HG02973 (cell line): ENCODE data around the gene KMT5B.

Experiments
- ATAC-seq: cut with Tn5 transposase; IDR thresholded peaks from one replicate; pipeline ENCODE4 v1.9.1; 2021; ENCODE audit warnings: moderate library complexity; ENCODE audit not compliant: unreplicated experiment

The KMT5B gene

DNA sequence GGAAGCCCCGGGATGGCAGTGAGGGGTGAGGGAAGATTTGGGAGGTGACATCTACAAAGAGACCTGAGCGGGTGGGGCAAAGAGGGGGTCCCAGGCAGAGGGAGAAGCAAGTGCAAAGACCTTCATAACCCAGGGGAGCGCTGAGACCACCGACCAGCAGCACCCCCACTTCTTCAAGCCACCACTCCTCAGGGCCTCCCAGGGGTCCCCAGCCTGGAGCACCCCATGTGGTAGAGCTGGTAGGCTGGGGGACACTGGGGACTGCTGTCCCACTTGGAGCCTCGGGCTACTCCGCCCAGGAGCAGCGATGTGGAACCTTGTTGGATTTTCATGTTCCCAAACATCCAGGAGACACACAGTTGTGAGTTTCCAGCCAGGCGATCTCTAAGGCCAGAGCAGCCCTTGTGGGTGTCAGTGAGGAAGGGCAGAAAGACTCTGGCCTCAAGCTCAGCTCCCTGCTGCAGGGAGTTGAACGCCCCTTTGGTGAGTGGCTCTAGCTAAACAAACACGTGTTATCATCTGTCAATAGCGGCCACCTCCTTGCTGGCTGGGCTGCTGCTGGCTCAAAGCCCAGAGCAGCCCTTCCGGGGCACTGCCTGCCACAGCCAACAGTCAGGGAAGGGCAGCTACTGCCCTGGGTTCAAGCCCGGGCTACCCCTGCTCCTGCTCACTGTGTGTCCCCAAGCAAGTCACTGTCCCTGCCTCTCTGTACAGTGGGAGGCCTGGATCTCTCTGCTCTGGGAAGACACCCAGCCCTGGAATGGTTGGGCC lies 66.2 kb downstream of the KMT5B start:
- ATAC-seq: no peak

DNA sequence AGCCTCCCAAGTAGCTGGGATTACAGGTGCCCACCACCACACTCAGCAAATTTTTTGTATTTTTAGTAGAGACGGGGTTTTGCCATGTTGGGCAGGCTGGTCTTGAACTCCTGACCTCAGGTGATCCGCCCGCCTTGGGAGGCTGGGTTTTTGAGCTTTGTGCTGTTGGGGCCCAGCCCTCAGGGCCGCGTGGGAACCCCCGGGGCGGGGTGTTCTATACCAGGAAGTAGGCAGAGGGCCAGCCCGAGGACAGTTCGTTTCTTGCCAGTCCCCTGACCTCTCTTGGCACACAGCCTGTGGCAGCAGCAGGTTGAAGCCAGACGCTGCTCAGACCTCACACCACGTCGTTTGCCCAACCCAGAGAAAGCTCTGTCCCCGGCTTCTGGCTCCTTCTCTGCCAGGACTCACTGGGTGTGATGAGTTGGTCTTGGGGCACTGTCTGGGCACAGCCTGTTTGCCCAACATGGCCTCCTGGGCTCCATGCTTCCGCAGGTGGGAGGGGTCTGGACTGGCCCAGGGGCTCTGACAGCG lies 67.0 kb downstream of the KMT5B start:
- ATAC-seq: no peak

DNA sequence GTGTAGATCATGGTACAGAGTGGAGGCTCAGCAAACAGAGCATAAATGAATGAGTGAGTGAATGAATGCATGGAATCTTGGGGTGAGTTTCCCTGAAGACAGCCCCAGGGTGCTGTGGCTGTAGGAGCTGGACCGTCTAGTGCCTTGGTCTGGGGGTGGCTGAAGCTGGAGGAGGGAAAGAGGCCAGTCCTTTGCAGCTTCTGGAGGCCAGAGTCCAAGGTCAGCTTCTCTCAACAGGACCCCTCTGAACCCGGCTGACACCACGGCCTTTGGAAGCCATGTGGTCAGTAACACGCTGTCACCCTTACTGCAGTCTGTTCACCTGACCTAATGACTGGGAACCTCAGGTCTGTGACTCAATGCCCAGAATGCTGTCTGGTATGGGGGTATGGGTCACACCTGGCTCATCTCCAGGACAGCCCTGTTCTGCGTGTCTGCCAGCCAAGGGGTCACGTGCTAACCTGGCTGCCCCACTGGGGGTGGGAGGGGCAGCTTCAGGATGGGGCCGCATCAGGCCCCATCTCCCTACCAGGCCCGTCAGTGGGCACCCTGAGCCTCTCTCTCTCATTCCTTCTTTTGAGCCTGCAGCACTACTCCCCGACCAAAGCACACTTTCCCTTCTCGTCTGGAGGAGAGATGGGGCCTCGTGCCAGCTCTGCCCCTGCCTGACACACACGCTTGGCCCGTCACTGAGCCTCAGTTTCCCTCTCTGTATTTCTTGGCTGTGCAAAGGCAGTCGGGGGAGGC lies 67.8 kb downstream of the KMT5B start:
- ATAC-seq: no peak

- no peak for ATAC-seq
Observed at GRCh38 chr11:68143310-68143689, 69.8 kb downstream of the KMT5B start.

- ATAC-seq: no peak
Observed at GRCh38 chr11:68142441-68143309, 70.4 kb downstream of the KMT5B start.

GRCh38 chr11:68142028-68142412 lies 71.1 kb downstream of the KMT5B start:
- no peak for ATAC-seq

GRCh38 chr11:68141246-68142027 lies 71.7 kb downstream of the KMT5B start:
- ATAC-seq: no peak

GRCh38 chr11:68140496-68141245 lies 72.4 kb downstream of the KMT5B start:
- ATAC-seq: no peak

GRCh38 chr11:68138237-68138636 lies 74.9 kb downstream of the KMT5B start:
- no peak for ATAC-seq

GRCh38 chr11:68137833-68138232 lies 75.3 kb downstream of the KMT5B start:
- no peak for ATAC-seq

GRCh38 chr11:68136866-68137265 lies 76.2 kb downstream of the KMT5B start:
- no peak for ATAC-seq

- ATAC-seq: no peak
Observed at GRCh38 chr11:68135161-68135560, 77.9 kb downstream of the KMT5B start.

DNA sequence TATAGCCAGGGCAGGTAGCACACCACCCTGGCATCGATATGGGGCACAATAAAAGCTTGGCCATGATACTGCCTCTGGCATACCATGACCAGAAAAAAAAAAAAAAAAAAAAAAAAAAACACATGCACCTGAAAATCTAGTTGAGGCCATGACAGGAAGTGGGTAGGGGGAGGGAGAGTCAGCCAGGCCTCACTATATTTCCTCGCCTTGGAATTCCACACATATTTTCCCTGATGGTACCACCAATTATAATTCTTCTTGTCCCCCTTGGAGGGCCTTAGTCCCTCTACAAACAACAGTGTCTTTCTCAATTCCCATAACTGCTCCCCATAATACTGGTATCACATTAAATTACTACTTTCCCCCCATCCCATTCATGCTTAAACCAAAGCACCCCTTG lies 79.3 kb downstream of the KMT5B start:
- no peak for ATAC-seq

DNA sequence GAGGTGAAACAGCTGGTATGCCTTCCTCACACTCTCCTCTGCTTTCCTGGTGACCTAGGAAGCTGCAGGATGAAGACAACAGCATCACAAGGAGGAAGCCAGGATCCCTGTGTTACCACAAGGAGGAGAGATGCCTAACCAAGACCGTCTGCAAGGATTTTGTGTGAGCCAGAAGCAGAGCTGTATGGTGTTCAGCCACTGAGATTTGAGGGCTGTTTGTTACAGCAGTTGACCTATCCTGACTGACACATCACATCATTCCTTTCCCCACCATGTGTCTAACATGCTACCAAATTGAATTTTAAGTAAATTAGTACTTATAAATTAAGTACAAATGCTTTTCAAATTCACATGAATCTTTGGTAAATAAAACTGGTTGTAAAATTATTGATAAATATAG lies 83.0 kb downstream of the KMT5B start:
- ATAC-seq: no peak

- no peak for ATAC-seq
Observed at GRCh38 chr11:68128682-68129327, 84.3 kb downstream of the KMT5B start.

DNA sequence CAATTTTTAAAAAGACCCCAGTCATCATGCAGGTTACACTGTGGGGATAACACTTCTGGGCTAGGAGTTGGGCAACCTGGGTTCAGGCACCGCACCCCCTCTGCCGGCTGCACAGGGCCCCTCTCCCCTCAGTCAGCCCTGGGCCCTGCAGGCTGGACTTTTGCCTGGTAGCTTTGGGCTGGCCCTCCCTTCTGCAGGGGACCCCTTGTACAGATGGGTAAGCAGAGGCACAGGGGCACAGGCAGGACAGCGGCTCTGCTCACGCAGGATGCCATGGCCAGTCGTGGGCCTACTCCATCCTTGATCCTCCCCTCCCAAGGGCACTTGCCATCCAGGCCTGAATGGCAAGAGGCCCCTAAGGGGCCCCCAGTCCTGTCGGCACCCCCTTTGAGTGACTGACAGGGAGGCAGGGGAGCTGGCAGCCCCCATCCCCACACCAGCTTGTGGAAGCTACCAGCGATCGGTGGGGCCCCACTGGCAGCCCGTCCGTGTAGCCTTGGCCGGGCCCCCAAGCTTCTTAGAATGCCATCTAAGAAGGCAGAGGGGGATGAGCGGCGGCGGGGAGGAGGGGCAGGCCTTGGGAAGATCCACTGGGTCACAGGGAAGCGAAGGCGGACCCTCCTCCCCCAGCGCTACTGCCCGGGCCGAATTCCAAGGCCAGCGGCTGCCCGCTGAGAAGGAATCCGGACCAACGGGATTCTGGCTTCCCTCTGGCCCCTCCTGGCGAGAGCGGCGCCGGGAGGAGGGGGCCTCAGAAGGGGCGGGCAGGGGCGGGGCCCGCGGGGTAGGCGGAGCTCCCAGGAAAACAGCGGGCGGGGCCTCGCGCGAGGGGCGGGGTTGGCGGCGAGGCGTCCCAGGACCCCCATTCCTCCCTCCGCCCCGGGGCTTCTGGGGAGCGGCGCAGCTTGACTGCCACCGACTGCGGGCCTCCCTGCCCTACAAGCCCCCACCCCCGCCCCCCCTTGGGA lies 85.1 kb downstream of the KMT5B start:
- no peak for ATAC-seq

GRCh38 chr11:68125164-68125563 lies 87.9 kb downstream of the KMT5B start:
- no peak for ATAC-seq

- ATAC-seq: no peak
Observed at GRCh38 chr11:68122936-68123539, 90.1 kb downstream of the KMT5B start.
